Fibroblast of villous mesenchyme (primary cell): ENCODE measurements around the gene PRKAR1B. TPM values are rescaled to one million over a fixed set of nuclear protein-coding genes. Genes with fewer than 3 reads are reported as not detected.

Experiments
- DNase-seq: peaks from one replicate; pipeline ENCODE4 v3.0.0-alpha.2; 2010; ENCODE audit warnings: low read depth
- H3K4me3 ChIP-seq: 2 replicates; pipeline ENCODE4 v1.5.1; 2011; ENCODE audit warnings: low read depth, mild to moderate bottlenecking, low read length
- total RNA-seq: library from RNA; depleted of rRNA; stranded (reverse); fragments of >200 nt; gene quantifications from 2 replicates; pipeline ENCODE4 v1.2.3, GENCODE V29; 2012
- TF ChIP-seq, protein P1 (sequence below): IDR thresholded peaks from 2 replicates; pipeline ENCODE4 v1.5.1; 2012; ENCODE audit warnings: low read depth, mild to moderate bottlenecking, low read length; ENCODE audit not compliant: insufficient read depth

The PRKAR1B gene
- total RNA-seq, 1 donor, result 16.4 TPM

GRCh38 chr7:516216-516605 lies 210.9 kb downstream of the PRKAR1B start:
- DNase-seq, result peak; percentile 72
- TF ChIP-seq, protein P1, sequence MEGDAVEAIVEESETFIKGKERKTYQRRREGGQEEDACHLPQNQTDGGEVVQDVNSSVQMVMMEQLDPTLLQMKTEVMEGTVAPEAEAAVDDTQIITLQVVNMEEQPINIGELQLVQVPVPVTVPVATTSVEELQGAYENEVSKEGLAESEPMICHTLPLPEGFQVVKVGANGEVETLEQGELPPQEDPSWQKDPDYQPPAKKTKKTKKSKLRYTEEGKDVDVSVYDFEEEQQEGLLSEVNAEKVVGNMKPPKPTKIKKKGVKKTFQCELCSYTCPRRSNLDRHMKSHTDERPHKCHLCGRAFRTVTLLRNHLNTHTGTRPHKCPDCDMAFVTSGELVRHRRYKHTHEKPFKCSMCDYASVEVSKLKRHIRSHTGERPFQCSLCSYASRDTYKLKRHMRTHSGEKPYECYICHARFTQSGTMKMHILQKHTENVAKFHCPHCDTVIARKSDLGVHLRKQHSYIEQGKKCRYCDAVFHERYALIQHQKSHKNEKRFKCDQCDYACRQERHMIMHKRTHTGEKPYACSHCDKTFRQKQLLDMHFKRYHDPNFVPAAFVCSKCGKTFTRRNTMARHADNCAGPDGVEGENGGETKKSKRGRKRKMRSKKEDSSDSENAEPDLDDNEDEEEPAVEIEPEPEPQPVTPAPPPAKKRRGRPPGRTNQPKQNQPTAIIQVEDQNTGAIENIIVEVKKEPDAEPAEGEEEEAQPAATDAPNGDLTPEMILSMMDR, result no peak
- H3K4me3 ChIP-seq, result peak overlapping the region; percentile 74

- no peak overlapping the region for H3K4me3 ChIP-seq
- TF ChIP-seq, protein P1, result no peak
- DNase-seq, result no peak
Observed at GRCh38 chr7:515628-516027, 211.5 kb downstream of the PRKAR1B start.

DNA sequence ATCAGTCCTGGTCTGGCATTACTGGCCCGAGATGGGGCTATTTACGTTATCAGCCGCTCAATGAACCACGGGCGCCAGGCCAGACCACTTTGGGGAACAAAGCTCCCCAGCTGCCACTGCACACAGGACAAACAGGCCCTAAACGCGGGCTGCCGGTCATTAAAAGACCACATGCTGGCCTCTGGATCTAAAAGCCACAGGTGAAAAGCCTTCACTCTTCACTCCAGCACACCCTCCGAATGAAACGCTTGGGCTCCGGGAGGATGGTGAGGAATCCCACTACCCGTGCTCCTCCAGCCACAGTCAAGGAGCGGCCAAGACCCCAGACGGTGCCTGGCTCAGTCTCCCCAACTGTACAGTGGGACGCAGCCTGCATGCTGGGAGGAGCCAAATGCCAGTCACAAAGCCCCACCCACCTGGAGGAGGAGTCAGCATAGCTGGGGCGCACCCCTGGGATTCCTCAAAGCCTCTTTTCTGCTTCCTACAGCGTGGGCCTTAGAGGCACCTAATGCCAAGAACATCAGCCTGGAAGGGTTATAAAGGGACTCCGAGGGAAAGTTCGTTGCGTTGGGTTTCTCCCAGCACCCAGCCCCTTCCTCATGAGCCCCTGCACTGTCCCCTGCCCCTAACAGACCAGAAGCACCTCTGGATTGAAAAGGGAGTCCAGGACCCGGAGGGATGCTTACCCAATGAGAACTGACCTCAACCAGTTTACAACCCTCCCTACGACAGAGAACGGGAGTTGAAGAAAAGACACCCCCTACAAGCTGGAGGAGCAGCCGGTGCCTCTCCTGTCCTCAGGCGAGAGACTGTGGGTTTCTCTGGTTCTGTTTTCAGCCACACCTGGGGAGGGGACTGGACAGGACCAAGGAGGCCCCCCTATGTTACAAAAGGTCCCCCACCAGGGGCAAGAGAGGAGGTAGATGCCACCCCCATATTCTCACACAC lies 212.2 kb downstream of the PRKAR1B start:
- TF ChIP-seq, protein P1, result no peak
- no peak for DNase-seq
- no peak overlapping the region for H3K4me3 ChIP-seq

DNA sequence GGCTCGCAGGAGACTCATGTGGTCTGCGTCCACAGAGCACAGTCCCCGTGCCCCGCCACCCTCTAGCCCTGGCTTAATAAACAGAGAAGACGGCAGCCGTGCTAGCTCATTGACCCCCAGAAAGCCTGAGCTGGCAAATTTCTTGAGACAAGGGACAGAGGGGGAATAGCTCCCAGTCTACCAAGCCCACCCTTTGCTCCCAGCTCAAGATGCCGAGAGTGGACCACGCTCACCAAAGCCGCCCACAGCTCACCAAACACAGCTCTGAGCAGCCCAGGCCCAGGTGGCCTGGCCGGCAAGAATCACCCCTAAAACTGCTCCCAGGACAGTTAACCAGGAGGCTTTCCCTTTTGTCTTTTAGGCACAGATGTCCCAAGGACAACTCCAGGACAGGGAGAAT lies 212.8 kb downstream of the PRKAR1B start:
- TF ChIP-seq, protein P1, result no peak
- DNase-seq, result no peak
- no peak overlapping the region for H3K4me3 ChIP-seq

GRCh38 chr7:513521-514166 lies 213.4 kb downstream of the PRKAR1B start:
- TF ChIP-seq, protein P1, result no peak
- DNase-seq, result no peak
- H3K4me3 ChIP-seq, result no peak overlapping the region

DNA sequence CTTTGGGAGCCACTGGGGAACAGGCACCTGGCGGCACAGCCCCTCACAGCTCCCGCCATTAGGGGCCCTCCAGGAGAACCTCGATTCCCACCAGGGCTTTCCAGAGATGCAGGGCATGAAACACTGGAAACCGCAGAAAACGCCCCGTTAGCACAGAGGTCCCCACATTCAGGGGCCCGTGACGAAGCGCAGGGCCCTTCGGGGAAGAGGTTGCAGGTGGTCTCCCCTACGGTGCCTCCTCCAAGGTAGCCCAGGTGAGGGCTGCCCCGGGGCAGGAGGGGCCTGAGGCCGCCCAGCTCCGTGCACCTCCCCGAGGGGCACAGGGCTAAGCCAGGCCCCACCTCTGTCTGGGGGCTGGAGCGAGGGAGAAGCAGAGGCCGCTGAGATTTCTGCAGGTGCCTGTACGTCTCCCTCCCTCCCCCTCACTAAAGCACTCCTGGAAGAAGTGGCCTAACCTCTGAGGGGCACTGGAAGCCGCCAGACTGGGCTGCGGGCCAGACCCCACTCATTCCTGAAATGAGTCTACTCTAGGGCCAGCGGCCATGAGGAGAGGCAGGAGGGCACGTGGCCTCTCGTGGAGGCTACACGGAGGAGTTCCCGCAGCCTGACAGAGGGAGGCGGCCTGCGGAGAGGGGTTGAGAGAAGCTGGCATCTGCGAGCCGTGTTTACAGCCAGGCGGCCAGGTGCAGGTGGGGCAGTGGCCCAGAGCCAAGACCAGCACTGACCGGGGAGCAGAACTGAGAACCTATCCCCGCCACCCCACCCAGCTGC lies 214.4 kb downstream of the PRKAR1B start:
- no peak for DNase-seq
- TF ChIP-seq, protein P1, result no peak
- no peak overlapping the region for H3K4me3 ChIP-seq
